CD4-positive, CD25-positive, alpha-beta regulatory T cell (primary cell): ENCODE measurements around the gene TRAPPC12. TPM values are rescaled to one million over a fixed set of nuclear protein-coding genes. Genes with fewer than 3 reads are reported as not detected.
A peak's percentile ranks its signal among the peaks of the same experiment; 100 is the strongest.

Experiments used
- ATAC-seq, 2 donors: fragments of 150-1000 bp; cut with Tn5 transposase; one replicate each; pipeline ENCODE4 v1.10.0; 2021; ENCODE audit warnings: low read depth in 2 of 2, moderate number of reproducible peaks in 2 of 2, moderate library complexity in 1 of 2
- DNase-seq, 3 donors: peaks; one replicate each; pipeline versions ENCODE4 v3.0.0 to v3.0.0-alpha.2; 2012 to 2022; ENCODE audit warnings: mixed read lengths in 1 of 3
- H3K27ac ChIP-seq: one replicate; pipeline ENCODE4 v1.7.0; 2013; ENCODE audit warnings: mild to moderate bottlenecking, low read length; ENCODE audit not compliant: insufficient read depth, poor library complexity, severe bottlenecking
- H3K27me3 ChIP-seq: one replicate; pipeline ENCODE4 v1.7.0; 2013; ENCODE audit warnings: low read length; ENCODE audit not compliant: control insufficient read depth, insufficient read depth
- H3K36me3 ChIP-seq: one replicate; pipeline ENCODE4 v1.7.0; 2013; ENCODE audit warnings: mild to moderate bottlenecking, low read length, moderate library complexity; ENCODE audit not compliant: control insufficient read depth, insufficient read depth
- H3K4me1 ChIP-seq: 2 replicates; pipeline ENCODE4 v1.7.0; 2013; ENCODE audit warnings: mild to moderate bottlenecking, low read length; ENCODE audit not compliant: insufficient read depth, control insufficient read depth, poor library complexity, severe bottlenecking
- H3K4me3 ChIP-seq: one replicate; pipeline ENCODE4 v1.7.0; 2013; ENCODE audit warnings: low read depth, mild to moderate bottlenecking, low read length, moderate library complexity
- H3K9me3 ChIP-seq, 2 experiments: 1 replicate in 1 of 2; 2 replicates in 1 of 2; pipeline ENCODE4 v1.7.0; 2013; ENCODE audit warnings: low read length in 2 of 2, mild to moderate bottlenecking in 1 of 2, moderate library complexity in 1 of 2; ENCODE audit not compliant: control insufficient read depth in 2 of 2
- H3K27ac Mint-ChIP-seq, 3 donors: one replicate each; pipeline ENCODE4 v1.8.0; 2020 to 2022; ENCODE audit warnings: mild to moderate bottlenecking in 3 of 3, mixed read lengths in 3 of 3, moderate library complexity in 2 of 3
- H3K27me3 Mint-ChIP-seq: one replicate; pipeline ENCODE4 v1.8.0; 2022; ENCODE audit warnings: mild to moderate bottlenecking, mixed read lengths
- H3K36me3 Mint-ChIP-seq: one replicate; pipeline ENCODE4 v1.8.0; 2020; ENCODE audit warnings: mixed read lengths
- H3K4me1 Mint-ChIP-seq, 4 donors: one replicate each; pipeline ENCODE4 v1.8.0; 2020 to 2022; ENCODE audit warnings: mixed read lengths in 4 of 4, mild to moderate bottlenecking in 1 of 4
- H3K4me3 Mint-ChIP-seq, 4 donors: one replicate each; pipeline ENCODE4 v1.8.0; 2020 to 2022; ENCODE audit warnings: mild to moderate bottlenecking in 4 of 4, mixed read lengths in 4 of 4, moderate library complexity in 3 of 4
- H3K9me3 Mint-ChIP-seq, 7 donors: one replicate each; pipeline ENCODE4 v1.8.0; 2020 to 2022; ENCODE audit warnings: mixed read lengths in 7 of 7, mild to moderate bottlenecking in 3 of 7, moderate library complexity in 2 of 7
- polyA plus RNA-seq, 4 donors: library from polyadenylated mRNA; unstranded; fragments of 300-500 nt; fragmentation: Illumina TruSeq; gene quantifications; one replicate each; pipeline ENCODE4 v1.2.3, GENCODE V29; 2021
- total RNA-seq: library from RNA; stranded (reverse); gene quantifications from one replicate; pipeline ENCODE4 v1.2.3, GENCODE V29; 2022

TRAPPC12 gene
- total and polyA plus RNA-seq, 5 donors from 2014 or later: 30.5 to 97.3 (median 34.2) TPM

DNA sequence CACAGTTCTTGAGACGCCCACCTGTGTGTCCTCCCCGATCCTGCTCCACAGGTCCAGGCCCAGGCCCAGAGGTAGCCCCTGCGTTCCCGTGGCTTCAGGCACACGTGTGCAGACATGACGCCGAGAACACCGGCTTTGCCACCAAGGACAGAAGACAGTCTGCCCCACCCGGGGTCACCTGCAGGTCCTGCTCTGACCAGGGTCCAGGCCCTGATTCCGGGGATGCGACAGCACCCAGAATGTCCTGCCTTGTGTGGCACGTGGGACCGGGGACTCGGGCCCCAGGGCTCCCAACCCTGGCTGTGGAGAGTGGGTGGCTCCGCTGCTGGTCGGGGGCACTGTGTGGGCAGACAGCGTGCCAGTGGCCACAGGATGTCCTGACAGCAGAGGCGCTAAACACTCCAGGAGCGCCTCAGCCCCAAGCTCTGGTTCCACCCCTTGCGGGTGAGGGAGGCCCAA, 102.9 kb downstream of the TRAPPC12 start:
- no peak for ATAC-seq
- Mint-ChIP-seq H3K9me3 (no peaks in the 10 kb centered on the region), H3K4me1 (peaks cover 0 to 5% (median under 1%) of the 10 kb centered on the region in 4 donors), H3K4me3 (no peak overlapping the region), H3K27me3 (no peaks in the 10 kb centered on the region), H3K36me3 (peaks cover 32% of the 10 kb centered on the region), H3K27ac (no peak overlapping the region)
- Histone ChIP-seq H3K9me3 (no peaks in the 10 kb centered on the region), H3K36me3 (peaks cover 23% of the 10 kb centered on the region), H3K27me3 (no peaks in the 10 kb centered on the region), H3K4me1 (no peaks in the 10 kb centered on the region), H3K4me3 (no peak overlapping the region), H3K27ac (no peak overlapping the region)
- DNase-seq: no peak

- Mint-ChIP-seq H3K4me3 (no peak overlapping the region), H3K27ac (peak overlapping the region in 1 of 3 donors; percentile 56), H3K9me3 (no peaks in the 10 kb centered on the region), H3K36me3 (peaks cover 26% of the 10 kb centered on the region), H3K4me1 (peaks cover 0 to 5% (median under 1%) of the 10 kb centered on the region in 4 donors), H3K27me3 (no peaks in the 10 kb centered on the region)
- H3K4me3 ChIP-seq: no peak overlapping the region
- DNase-seq (no peak), ATAC-seq (no peak)
- no peak overlapping the region for H3K27ac ChIP-seq
- no peaks in the 10 kb centered on the region for H3K4me1 ChIP-seq
- H3K9me3 ChIP-seq: no peaks in the 10 kb centered on the region
- no peaks in the 10 kb centered on the region for H3K27me3 ChIP-seq
- H3K36me3 ChIP-seq: peaks cover 15% of the 10 kb centered on the region
These were observed 103.9 kb downstream of the TRAPPC12 start for GRCh38 chr2:3483227-3483985.

GRCh38 chr2:3483986-3484960, 104.8 kb downstream of the TRAPPC12 start:
- H3K4me3 Mint-ChIP-seq: peak overlapping the region in 2 of 4 donors; percentile 24 to 65
- no peaks in the 10 kb centered on the region for H3K9me3 Mint-ChIP-seq
- H3K27me3 ChIP-seq: no peaks in the 10 kb centered on the region
- no peak for DNase-seq
- peaks cover 22% of the 10 kb centered on the region for H3K36me3 Mint-ChIP-seq
- H3K4me1 ChIP-seq: no peaks in the 10 kb centered on the region
- H3K27ac Mint-ChIP-seq: no peak overlapping the region
- peaks cover 8% of the 10 kb centered on the region for H3K36me3 ChIP-seq
- peaks cover 0 to 5% (median under 1%) of the 10 kb centered on the region in 4 donors for H3K4me1 Mint-ChIP-seq
- H3K4me3 ChIP-seq: no peak overlapping the region
- no peaks in the 10 kb centered on the region for H3K27me3 Mint-ChIP-seq
- H3K9me3 ChIP-seq: no peaks in the 10 kb centered on the region
- H3K27ac ChIP-seq: no peak overlapping the region
- no peak for ATAC-seq

GRCh38 chr2:3485166-3485565, 105.7 kb downstream of the TRAPPC12 start:
- Mint-ChIP-seq H3K4me3 (no peak overlapping the region), H3K36me3 (peaks cover 15% of the 10 kb centered on the region), H3K9me3 (no peaks in the 10 kb centered on the region), H3K4me1 (peaks cover 0 to 5% (median under 1%) of the 10 kb centered on the region in 4 donors), H3K27ac (peak overlapping the region in 1 of 3 donors; percentile 61), H3K27me3 (no peaks in the 10 kb centered on the region)
- ATAC-seq (no peak), DNase-seq (no peak)
- Histone ChIP-seq H3K4me3 (no peak overlapping the region), H3K4me1 (no peaks in the 10 kb centered on the region), H3K9me3 (no peaks in the 10 kb centered on the region), H3K36me3 (no peaks in the 10 kb centered on the region), H3K27ac (no peak overlapping the region), H3K27me3 (no peaks in the 10 kb centered on the region)

DNA sequence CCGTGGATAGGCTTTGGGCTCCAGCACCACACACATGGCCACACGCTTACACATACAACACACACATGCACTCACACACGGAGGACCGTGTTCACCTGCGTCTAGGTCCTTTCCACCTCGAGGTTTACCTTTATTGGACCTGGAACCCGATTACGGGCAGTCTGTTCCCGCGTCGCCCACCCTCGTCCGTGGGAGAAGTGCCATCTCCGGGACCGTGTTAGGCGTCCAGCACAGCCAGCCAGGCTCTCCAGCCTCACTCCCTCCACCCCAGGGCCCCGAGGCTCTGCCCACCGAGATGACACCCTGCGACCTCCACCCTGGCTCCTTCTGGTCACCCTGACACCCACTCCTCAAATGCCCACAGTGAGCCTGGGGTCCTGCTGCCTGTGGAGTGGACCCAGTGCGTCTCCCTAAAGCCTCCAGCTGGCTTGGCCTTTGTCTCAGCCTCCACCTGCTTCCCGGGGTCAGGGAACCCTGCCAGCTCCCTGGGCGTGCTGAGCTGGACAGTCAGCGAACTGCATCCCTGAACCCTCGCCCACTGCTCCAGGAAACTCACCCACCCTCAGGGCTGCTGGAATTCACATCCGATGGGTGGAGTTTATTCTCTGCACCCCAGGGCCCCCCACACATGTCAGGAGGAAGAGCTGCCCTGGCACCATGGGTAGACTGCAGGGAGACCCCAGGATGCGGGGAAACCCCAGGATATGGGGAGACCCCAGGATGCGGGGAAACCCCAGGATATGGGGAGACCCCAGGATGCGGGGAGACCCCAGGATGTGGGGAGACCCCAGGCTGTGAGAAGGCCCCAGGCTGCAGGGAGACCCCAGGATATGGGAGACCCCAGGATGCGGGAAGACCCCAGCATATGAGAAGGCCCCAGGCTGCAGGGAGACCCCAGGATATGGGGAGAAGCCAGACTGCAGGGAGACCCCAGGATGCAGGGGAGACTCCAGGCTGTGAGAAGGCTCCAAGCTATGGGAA, 106.8 kb downstream of the TRAPPC12 start:
- DNase-seq (no peak), ATAC-seq (no peak)
- Mint-ChIP-seq H3K27ac (no peak overlapping the region), H3K36me3 (peaks cover 10% of the 10 kb centered on the region), H3K27me3 (no peaks in the 10 kb centered on the region), H3K9me3 (no peaks in the 10 kb centered on the region), H3K4me1 (no peaks in the 10 kb centered on the region), H3K4me3 (no peak overlapping the region)
- Histone ChIP-seq H3K36me3 (no peaks in the 10 kb centered on the region), H3K4me1 (no peaks in the 10 kb centered on the region), H3K9me3 (no peaks in the 10 kb centered on the region), H3K27me3 (no peaks in the 10 kb centered on the region), H3K27ac (no peak overlapping the region), H3K4me3 (no peak overlapping the region)

DNA sequence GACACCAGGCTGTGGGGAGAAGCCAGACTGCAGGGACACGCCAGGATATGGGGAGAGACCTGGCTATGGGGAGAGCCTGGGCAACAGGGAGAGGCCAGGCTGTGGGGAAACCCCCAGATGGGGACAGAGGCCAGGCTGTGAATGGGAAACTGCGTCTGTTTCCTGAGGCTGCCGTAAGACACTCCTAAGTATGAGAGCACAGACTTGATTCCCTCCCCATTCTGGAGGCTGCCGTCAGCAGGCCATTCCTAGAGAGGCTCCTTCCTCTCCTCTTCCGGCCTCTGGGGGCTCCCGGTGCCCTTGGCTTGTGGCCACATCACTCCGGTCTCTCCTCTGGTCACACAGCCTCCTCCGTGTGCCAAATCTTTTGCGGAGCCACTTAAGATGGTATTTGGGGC, 107.5 kb downstream of the TRAPPC12 start:
- H3K27me3 ChIP-seq: no peaks in the 10 kb centered on the region
- ATAC-seq (no peak), DNase-seq (no peak)
- Mint-ChIP-seq H3K4me1 (no peaks in the 10 kb centered on the region), H3K9me3 (no peaks in the 10 kb centered on the region), H3K4me3 (no peak overlapping the region), H3K27me3 (no peaks in the 10 kb centered on the region), H3K27ac (no peak overlapping the region), H3K36me3 (peaks cover 10% of the 10 kb centered on the region)
- no peaks in the 10 kb centered on the region for H3K4me1 ChIP-seq
- H3K27ac ChIP-seq: no peak overlapping the region
- no peaks in the 10 kb centered on the region for H3K9me3 ChIP-seq
- no peaks in the 10 kb centered on the region for H3K36me3 ChIP-seq
- H3K4me3 ChIP-seq: no peak overlapping the region

GRCh38 chr2:3487432-3487831, 107.9 kb downstream of the TRAPPC12 start:
- no peak overlapping the region for H3K4me3 Mint-ChIP-seq
- no peaks in the 10 kb centered on the region for H3K27me3 Mint-ChIP-seq
- DNase-seq (no peak), ATAC-seq (no peak)
- H3K9me3 Mint-ChIP-seq: no peaks in the 10 kb centered on the region
- no peak overlapping the region for H3K27ac Mint-ChIP-seq
- H3K27me3 ChIP-seq: no peaks in the 10 kb centered on the region
- no peaks in the 10 kb centered on the region for H3K36me3 ChIP-seq
- no peaks in the 10 kb centered on the region for H3K4me1 ChIP-seq
- H3K4me1 Mint-ChIP-seq: no peaks in the 10 kb centered on the region
- no peak overlapping the region for H3K4me3 ChIP-seq
- peaks cover 10% of the 10 kb centered on the region for H3K36me3 Mint-ChIP-seq
- no peaks in the 10 kb centered on the region for H3K9me3 ChIP-seq
- no peak overlapping the region for H3K27ac ChIP-seq
